Caco-2 (cell line): Measurements from ENCODE around the gene CEP350. TPM values are rescaled to one million over a fixed set of nuclear protein-coding genes. Genes with fewer than 3 reads are reported as not detected.

Experiments
- BruUV-seq: library from RNA; stranded (reverse); fragments of 400-500 nt; replicated peaks from 2 replicates; lab custom pipeline; 2021; lab: Mats Ljungman, UMichigan
- CTCF ChIA-PET: fragments of 300-600 bp; sonication (Branson Sonifier 250); formaldehyde crosslinking; loops from one replicate; lab custom pipeline; 2022; ENCODE audit warnings: antibody characterized with exemption; lab: Charles Lee
- POLR2A ChIA-PET: fragments of 300-600 bp; sonication (Branson Sonifier 250); formaldehyde crosslinking; loops from one replicate; lab custom pipeline; 2022; ENCODE audit warnings: antibody characterized with exemption; lab: Charles Lee
- DNase-seq, 2 experiments: peaks; one replicate each; pipeline versions ENCODE4 v3.0.0 to v3.0.0-alpha.2; 2020 to 2022
- H3K27me3 ChIP-seq: replicated peaks from 2 replicates; pipeline ENCODE4 v1.6.0; 2011; ENCODE audit warnings: low read length; ENCODE audit not compliant: control insufficient read depth, insufficient read depth
- H3K36me3 ChIP-seq: 2 replicates; pipeline ENCODE4 v1.5.1; 2011; ENCODE audit warnings: low read length; ENCODE audit not compliant: control insufficient read depth, insufficient read depth
- H3K4me1 ChIP-seq: fragments of 250-450 bp; sonication (Bioruptor Pico); 2 replicates; pipeline ENCODE4 v1.5.1; 2020; ENCODE audit warnings: mild to moderate bottlenecking
- H3K4me3 ChIP-seq: 2 replicates; pipeline ENCODE4 v1.5.1; 2011; ENCODE audit warnings: low read depth, mild to moderate bottlenecking, control low read depth, low read length
- H3K9me3 ChIP-seq: fragments of 250-450 bp; sonication (Bioruptor Pico); 2 replicates; pipeline ENCODE4 v1.5.1; 2020; ENCODE audit warnings: mild to moderate bottlenecking, moderate library complexity
- H3K27ac Mint-ChIP-seq: one replicate; pipeline ENCODE4 v1.8.0; 2022; ENCODE audit warnings: mixed read lengths; ENCODE audit not compliant: unreplicated experiment
- H3K27me3 Mint-ChIP-seq: one replicate; pipeline ENCODE4 v1.8.0; 2022; ENCODE audit warnings: mixed read lengths; ENCODE audit not compliant: insufficient read depth, unreplicated experiment
- H3K36me3 Mint-ChIP-seq: one replicate; pipeline ENCODE4 v1.8.0; 2022; ENCODE audit warnings: mild to moderate bottlenecking, mixed read lengths; ENCODE audit not compliant: insufficient read depth, unreplicated experiment
- H3K4me1 Mint-ChIP-seq: one replicate; pipeline ENCODE4 v1.8.0; 2022; ENCODE audit warnings: low read depth, mixed read lengths; ENCODE audit not compliant: unreplicated experiment
- H3K4me3 Mint-ChIP-seq: one replicate; pipeline ENCODE4 v1.8.0; 2022; ENCODE audit warnings: mild to moderate bottlenecking, moderate library complexity, mixed read lengths; ENCODE audit not compliant: unreplicated experiment
- H3K9me3 Mint-ChIP-seq: one replicate; pipeline ENCODE4 v1.8.0; 2022; ENCODE audit warnings: mixed read lengths; ENCODE audit not compliant: unreplicated experiment
- intact Hi-C: fragments of 100-400 bp; cut with micrococcal nuclease; formaldehyde crosslinking; loops from one replicate; pipeline ENCODE4 v1.10.0; 2022; ENCODE audit not compliant: unreplicated experiment
- total RNA-seq: library from RNA; stranded (reverse); gene quantifications from 2 replicates; pipeline ENCODE4 v1.2.3, GENCODE V29; 2022
- TF ChIP-seq, protein P1 (sequence below), 2 experiments: fragments of 200-600 bp in 1 of 2; IDR thresholded peaks; 1 replicate in 1 of 2; 2 replicates in 1 of 2; pipeline versions ENCODE4 v1.5.1 to v1.8.0; 2011 to 2022; ENCODE audit warnings: antibody characterized with exemption in 1 of 2, control low read depth in 1 of 2, inconsistent platforms in 1 of 2, low read depth in 1 of 2, low read length in 1 of 2, mild to moderate bottlenecking in 1 of 2, moderate library complexity in 1 of 2; ENCODE audit not compliant: insufficient read depth in 1 of 2, severe bottlenecking in 1 of 2, unreplicated experiment in 1 of 2

Gene CEP350
- total RNA-seq, 1 experiment from 2014 or later: 43.5 TPM

GRCh38 chr1:180154325-180155181, 199.9 kb downstream of the CEP350 start, which contains the start of gene QSOX1:
Gene QSOX1 (plus strand): TSS chr1:180154869. CDS start chr1:180154908, 39 bp downstream.
- no peaks in the 10 kb centered on the region for H3K27me3 ChIP-seq
- peaks cover 10% of the 10 kb centered on the region for H3K27me3 Mint-ChIP-seq
- peaks cover 36% of the 10 kb centered on the region for H3K4me1 Mint-ChIP-seq
- TF ChIP-seq, protein P1, sequence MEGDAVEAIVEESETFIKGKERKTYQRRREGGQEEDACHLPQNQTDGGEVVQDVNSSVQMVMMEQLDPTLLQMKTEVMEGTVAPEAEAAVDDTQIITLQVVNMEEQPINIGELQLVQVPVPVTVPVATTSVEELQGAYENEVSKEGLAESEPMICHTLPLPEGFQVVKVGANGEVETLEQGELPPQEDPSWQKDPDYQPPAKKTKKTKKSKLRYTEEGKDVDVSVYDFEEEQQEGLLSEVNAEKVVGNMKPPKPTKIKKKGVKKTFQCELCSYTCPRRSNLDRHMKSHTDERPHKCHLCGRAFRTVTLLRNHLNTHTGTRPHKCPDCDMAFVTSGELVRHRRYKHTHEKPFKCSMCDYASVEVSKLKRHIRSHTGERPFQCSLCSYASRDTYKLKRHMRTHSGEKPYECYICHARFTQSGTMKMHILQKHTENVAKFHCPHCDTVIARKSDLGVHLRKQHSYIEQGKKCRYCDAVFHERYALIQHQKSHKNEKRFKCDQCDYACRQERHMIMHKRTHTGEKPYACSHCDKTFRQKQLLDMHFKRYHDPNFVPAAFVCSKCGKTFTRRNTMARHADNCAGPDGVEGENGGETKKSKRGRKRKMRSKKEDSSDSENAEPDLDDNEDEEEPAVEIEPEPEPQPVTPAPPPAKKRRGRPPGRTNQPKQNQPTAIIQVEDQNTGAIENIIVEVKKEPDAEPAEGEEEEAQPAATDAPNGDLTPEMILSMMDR (IDR thresholded peaks at IDR 0.05; ENCODE audit: insufficient read depth in 1 of 2, low read depth in 1 of 2, low read length in 1 of 2, severe bottlenecking in 1 of 2, unreplicated experiment in 1 of 2): peak in 1 of 2 experiments; percentile 33
- H3K36me3 ChIP-seq: no peaks in the 10 kb centered on the region
- BruUV-seq: no TSS peak
- peak within 1 kb of the TSS; percentile 79 for H3K4me3 ChIP-seq
- peak; percentile 83 for DNase-seq
- ChIA-PET POLR2A (interaction anchor here (0.6 kb wide), 5 partner anchors 9 to 348 kb away, joined by 3 to 7 read pairs (median 5); partner anchors contain the start of gene ACBD6), CTCF (interaction anchor here (0.6 to 2.7 kb wide), 4 partner anchors 14 to 279 kb away, joined by 3 to 13 read pairs (median 5); no protein-coding TSS in a partner anchor)
- peak within 1 kb of the TSS; percentile 92 for H3K4me3 Mint-ChIP-seq
- H3K27ac Mint-ChIP-seq: peak within 1 kb of the TSS; percentile 87
- H3K9me3 Mint-ChIP-seq: no peaks in the 10 kb centered on the region
- H3K9me3 ChIP-seq: no peaks in the 10 kb centered on the region
- H3K36me3 Mint-ChIP-seq: peaks cover 10% of the 10 kb centered on the region
- intact Hi-C loops: loop anchor here (5.0 kb wide), 1 partner anchor 282 kb away; no protein-coding TSS in a partner anchor
- peaks cover 46% of the 10 kb centered on the region for H3K4me1 ChIP-seq

DNA sequence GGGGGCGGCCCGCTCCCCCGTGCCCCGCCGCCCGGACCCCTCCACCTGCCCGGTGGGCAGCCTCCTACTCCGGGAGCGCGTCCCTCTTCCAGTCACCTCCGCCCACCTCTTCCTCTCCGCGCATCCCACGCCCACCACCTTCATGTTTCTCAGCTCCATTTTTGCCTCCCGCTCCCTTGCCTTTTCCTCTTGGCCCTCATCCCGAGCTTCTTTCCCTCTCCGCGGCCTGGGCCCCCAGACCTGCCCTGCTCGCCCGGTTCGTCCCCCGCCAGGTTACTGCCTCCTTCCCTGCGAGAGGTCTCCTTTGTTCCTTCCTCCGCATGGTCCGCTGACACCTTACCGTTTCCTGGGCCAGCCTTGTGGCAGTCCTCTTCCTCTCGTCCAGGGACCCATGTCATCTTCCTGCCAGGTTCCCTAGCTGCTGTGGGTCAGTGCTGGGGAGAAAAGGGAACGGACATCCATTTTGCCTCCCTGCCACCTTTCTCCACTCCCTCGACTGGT, 200.6 kb downstream of the CEP350 start:
- DNase-seq: peak in 1 of 2 experiments; percentile 10
- intact Hi-C loops: loop anchor here (5.0 kb wide), 1 partner anchor 283 kb away; no protein-coding TSS in a partner anchor
- no peaks in the 10 kb centered on the region for H3K36me3 ChIP-seq
- peaks cover 46% of the 10 kb centered on the region for H3K4me1 ChIP-seq
- H3K27me3 ChIP-seq: no peaks in the 10 kb centered on the region
- H3K4me3 Mint-ChIP-seq: peak overlapping the region; percentile 92
- H3K4me1 Mint-ChIP-seq: peaks cover 36% of the 10 kb centered on the region
- peak overlapping the region; percentile 87 for H3K27ac Mint-ChIP-seq
- H3K9me3 Mint-ChIP-seq: no peaks in the 10 kb centered on the region
- BruUV-seq: no TSS peak
- peaks cover 10% of the 10 kb centered on the region for H3K27me3 Mint-ChIP-seq
- peaks cover 10% of the 10 kb centered on the region for H3K36me3 Mint-ChIP-seq
- no peaks in the 10 kb centered on the region for H3K9me3 ChIP-seq
- TF ChIP-seq, protein P1 (IDR thresholded peaks at IDR 0.05; ENCODE audit: insufficient read depth in 1 of 2, low read depth in 1 of 2, low read length in 1 of 2, severe bottlenecking in 1 of 2, unreplicated experiment in 1 of 2): no peak
- peak overlapping the region; percentile 79 for H3K4me3 ChIP-seq
- ChIA-PET CTCF (interaction anchor here (0.6 to 2.7 kb wide), 3 partner anchors 13 to 280 kb away, joined by 3 to 13 read pairs (median 3); no protein-coding TSS in a partner anchor), POLR2A (no interaction called here)

DNA sequence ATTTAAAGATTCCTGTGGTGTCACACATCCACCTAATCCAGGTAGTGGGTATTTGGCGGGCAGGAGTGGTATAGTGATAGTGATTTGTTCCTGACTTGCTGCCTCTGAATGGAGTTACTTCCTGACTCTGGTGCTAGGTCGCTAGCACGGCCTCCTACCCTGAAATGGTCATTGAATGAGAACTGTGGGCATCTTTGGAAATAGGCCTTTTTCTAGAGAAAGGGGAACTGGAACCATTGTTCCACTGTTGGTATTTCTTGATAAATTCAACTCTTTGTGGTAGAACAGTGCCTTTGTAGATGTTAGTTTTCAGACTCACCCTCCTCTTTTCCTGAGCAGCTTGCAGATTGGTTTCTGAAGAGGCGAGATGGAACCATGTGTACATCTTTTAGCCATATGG, 201.6 kb downstream of the CEP350 start:
- BruUV-seq: no TSS peak
- H3K27me3 ChIP-seq: no peaks in the 10 kb centered on the region
- POLR2A ChIA-PET: no interaction called here
- intact Hi-C loops: loop anchor here (2.0 to 5.0 kb wide), 3 partner anchors 29 to 284 kb away; no protein-coding TSS in a partner anchor
- Mint-ChIP-seq H3K27me3 (peaks cover 8% of the 10 kb centered on the region), H3K4me3 (no peak overlapping the region), H3K36me3 (peaks cover 10% of the 10 kb centered on the region), H3K9me3 (no peaks in the 10 kb centered on the region), H3K27ac (peak overlapping the region; percentile 43), H3K4me1 (peaks cover 36% of the 10 kb centered on the region)
- H3K9me3 ChIP-seq: no peaks in the 10 kb centered on the region
- DNase-seq: no peak
- CTCF ChIA-PET: interaction anchor here (2.7 kb wide), 1 partner anchor 12 kb away, joined by 13 read pairs; no protein-coding TSS in a partner anchor
- H3K4me3 ChIP-seq: no peak overlapping the region
- no peaks in the 10 kb centered on the region for H3K36me3 ChIP-seq
- H3K4me1 ChIP-seq: peaks cover 46% of the 10 kb centered on the region
- TF ChIP-seq, protein P1 (IDR thresholded peaks at IDR 0.05; ENCODE audit: insufficient read depth in 1 of 2, low read depth in 1 of 2, low read length in 1 of 2, severe bottlenecking in 1 of 2, unreplicated experiment in 1 of 2): no peak
